ENCODE results near the gene NODAL.

The NODAL gene

DNA sequence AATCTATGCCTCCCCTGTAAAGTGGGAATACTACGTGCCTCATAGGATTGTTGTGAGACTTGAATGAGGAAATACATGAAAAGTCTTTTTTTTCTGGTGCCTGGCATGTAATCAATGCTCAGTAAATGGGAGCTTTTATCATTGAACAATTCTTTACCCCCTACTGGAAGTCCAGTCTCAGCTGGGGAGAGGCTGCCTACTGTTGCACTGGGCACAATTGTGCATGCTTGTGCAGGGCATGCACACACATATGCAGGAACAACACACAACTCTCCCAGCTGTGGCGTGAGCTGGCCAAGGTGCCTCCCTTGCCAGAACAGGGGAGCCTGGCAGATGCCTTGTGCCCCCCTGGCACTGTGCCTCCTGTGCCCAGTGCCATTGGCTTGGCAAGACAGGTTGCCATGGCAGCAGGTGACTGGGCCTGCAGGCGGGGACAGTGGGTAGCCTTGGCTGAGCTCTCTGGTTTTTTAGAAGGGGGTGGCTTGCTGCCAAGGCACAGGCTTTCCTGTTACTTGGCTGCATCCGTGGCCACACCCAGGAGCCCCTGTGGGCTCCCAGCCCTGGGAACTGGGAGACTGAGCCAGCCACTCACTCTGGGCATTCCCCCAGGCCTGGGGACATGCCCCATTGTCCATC lies 21.0 kb upstream of the NODAL start:
- DNase-seq (ENCODE audit: low read depth in 2 of 2), result no peak

DNA sequence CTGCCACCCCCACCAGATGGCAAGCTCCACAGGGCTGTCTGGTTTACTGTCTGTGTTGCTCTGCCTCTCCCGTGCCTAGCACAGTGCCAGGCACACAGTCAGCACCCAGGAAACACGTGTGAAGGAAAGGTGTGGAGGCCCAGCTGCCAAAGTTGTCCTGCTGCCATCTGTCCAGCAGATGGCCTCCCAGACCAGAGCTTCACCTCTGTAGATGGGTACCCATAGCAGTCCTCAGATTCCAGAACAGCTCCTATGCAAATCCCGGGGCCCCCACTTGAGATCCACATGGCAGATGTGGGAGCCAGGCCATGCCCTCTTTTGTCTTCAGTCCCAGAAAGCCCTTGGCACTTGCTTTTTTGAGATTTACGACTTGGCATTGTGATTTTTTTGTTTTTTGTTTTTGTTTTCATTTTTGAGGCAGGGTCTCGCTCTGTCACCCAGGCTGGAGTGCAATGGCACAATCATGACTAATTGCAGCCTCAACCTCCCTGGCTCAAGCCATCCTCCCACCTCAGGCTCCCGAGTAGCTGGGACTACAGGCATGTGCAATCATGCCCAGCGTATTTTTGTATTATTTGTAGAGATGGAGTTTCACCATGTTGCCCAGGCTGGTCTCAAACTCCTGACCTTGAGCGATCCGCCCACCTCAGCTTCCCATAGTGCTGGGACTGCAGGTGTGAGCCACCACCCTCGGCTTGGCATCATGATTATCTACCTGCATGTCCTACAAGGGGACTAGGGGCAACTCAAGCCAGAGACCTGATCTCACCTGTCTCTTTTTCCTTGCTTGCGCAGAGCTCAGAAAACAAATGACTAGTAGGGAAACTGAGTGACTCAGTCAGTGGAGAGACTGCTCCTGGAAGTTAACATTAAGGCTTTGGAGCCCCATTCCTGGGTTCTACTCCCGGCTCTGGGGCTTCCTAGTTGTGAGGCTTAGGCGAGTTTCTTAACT lies 20.2 kb upstream of the NODAL start:
- DNase-seq (ENCODE audit: low read depth in 2 of 2), result no peak

DNA sequence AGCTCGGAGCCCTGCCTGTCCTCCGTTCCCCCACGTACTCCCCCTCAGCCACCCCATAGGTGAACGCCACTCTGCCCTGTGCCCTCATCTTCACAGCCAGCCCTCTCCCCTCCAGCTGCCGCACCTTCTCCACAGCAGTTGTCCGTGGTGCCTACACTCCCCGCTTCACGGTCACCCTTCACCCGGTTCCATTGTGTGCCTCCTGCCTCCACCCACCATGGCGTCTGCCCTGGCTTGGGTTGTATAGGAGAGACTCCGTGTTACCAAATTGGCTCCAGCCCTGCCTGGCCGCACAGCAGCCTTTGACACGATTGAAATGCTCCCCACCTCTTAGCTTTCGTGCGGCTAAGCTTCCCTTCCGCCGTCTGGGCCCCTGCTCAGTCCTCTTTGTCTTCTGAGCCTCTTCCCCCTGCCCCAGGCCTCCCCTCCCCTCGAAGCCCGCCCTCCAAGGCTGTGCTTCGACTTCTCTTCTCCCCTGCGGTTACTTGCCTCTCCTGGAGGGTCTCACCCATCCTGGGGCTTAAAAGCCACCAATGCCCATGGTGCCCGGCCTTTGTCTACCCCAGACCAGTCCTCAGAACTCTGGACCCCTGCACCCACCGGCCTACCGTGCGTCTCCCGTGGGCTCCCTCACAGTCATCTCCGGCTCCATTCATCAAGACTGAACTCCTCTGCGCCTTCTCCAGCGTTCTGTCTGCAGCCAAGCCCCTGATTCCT lies 18.5 kb upstream of the NODAL start:
- DNase-seq (ENCODE audit: low read depth in 2 of 2), result no peak

DNA sequence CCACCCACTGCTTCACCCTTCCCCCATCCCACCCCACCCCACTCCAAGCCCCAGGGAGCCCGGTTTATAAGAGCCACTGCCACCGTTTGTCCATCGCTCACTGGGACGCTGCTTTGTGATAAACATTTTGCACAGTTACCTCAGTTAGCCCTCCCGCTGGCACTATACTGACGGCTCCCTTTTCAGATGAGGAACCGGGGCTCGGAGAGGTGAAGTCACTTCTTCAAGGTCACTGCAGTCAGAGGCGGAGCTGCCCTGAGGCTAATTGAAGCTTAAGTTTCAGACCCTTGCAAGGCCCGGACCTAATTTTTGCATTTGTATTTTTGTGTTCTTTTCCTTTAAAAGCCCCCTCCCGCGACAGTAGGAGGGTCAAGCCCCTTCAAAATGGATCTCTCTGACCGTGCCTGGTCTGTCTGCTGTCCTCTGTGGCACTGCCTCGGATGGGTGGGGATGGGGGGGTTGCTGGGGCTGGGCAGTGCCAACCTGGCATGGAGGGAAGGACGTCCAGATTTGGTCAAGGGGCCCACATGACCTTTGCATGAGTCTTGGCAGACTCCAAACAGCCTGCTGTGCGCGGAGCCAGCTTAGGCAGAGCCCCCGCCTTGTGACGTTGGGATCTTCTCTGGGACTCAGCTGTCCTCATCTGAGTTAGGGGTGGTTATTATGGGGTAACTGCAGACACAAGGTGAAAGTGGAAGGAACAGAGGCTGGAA lies 17.7 kb upstream of the NODAL start:
- DNase-seq (ENCODE audit: low read depth in 2 of 2), result no peak

DNA sequence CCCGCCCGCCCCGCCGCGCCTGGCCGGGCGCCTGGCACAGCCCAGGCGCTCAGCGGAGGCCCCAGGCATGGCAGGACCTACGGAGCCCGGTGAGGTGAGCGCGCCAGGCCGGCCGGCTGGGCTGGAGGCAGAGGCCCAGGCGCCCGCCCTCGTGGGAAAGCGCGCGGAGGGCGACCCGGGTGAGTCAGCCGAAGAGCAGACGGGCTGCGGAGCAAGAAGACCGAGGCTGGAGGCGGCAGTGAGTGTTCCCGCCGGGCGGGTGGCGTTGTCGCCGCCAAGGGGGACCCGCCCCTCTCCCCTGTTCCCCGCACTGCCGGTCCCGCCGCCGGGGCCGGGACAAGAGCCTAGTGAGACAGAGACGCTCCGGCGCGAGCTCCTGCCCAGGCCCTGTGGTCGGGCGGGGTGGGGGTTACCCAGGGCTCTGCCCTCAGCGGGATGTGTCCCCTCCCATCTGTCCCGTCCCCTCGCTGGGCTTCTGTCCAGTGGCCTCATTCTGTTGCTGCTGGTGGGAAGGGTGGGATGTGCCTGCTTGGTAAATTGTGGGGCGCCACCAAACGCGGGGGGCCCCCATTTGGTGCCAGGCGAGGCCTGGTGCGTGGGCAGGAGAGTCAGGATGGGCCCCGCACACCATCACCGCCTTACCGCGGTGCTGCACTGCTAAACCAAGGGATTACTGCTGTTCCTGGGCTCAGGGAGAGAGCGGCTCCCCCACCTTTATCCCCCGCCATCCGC lies 17.0 kb upstream of the NODAL start:
- peak in 1 of 2 donors; percentile 44 for DNase-seq (ENCODE audit: low read depth in 2 of 2)

DNA sequence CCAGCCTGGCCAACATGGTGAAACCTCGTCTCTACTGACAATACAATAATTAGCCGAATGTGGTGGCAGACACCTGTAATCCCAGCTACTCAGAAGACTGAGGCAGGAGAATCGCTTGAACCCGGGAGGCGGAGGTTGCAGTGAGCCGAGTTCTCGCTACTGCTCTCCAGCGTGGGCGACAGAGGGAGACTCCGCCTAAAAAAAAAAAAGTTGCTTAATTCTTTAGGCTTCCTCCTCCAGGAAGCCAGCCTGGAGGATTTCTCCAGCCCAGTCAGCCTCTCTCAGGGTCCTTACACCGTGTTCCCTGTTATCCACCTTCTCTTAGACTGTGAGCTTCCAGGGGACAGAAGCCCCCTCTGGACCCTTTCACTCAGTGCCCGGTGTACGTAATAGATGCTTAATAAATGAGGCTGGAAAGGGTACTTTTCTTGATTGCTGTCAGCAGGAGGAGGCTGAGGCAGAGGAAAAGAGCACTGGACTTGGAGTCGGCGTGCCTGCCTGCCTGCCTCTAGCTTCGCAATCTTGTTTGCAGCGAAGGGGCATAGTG lies 16.4 kb upstream of the NODAL start:
- DNase-seq (ENCODE audit: low read depth in 2 of 2), result no peak

DNA sequence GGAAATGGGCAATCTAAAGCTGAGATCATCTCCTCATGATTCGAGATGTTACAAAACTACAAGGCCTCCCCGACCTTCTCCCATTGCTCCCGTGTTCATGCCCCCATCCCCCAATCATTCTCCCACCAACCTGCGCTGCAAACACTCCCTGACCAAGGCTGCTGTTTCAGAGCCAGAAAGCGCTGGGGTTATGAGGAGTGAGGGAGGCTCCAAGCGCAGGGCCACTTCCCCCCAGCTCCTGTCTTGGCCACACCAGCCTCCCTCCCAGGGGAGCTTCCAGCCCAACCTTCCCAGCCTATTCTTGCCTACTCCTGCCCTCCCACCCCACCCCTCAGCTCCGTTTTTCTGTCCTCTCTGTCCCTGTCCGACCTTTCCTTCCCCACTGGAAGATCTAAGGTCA lies 14.7 kb upstream of the NODAL start:
- DNase-seq (ENCODE audit: low read depth in 2 of 2), result no peak

DNA sequence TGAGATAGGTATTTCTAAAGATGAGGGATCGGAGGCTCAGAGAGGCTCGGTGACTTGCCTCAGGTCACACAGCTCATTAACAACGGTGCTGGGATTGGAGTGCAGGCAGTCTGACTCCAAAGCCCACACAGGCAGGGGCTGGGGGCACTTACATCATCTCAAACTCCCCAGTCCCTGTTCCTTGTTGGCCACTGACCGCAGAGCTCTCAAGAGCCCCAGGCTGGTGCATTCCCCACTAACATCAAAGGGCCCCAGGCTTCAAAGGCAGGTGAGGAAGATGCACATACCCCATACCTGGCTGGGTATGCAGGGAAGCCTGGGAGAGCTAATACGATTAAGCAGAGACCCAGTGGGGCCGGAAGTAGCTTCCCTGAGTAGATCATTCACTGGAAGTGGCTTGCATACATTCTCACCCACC lies 13.7 kb upstream of the NODAL start:
- no peak for DNase-seq (ENCODE audit: low read depth in 2 of 2)

- DNase-seq (ENCODE audit: low read depth in 2 of 2), result no peak
Measured at GRCh38 chr10:70448236-70448635, 6.8 kb upstream of the NODAL start.

GRCh38 chr10:70445718-70446657 lies 4.5 kb upstream of the NODAL start:
- DNase-seq (ENCODE audit: low read depth in 2 of 2), result no peak

- no peak for DNase-seq (ENCODE audit: low read depth in 2 of 2)
Measured at GRCh38 chr10:70444744-70445143, 3.3 kb upstream of the NODAL start.

DNA sequence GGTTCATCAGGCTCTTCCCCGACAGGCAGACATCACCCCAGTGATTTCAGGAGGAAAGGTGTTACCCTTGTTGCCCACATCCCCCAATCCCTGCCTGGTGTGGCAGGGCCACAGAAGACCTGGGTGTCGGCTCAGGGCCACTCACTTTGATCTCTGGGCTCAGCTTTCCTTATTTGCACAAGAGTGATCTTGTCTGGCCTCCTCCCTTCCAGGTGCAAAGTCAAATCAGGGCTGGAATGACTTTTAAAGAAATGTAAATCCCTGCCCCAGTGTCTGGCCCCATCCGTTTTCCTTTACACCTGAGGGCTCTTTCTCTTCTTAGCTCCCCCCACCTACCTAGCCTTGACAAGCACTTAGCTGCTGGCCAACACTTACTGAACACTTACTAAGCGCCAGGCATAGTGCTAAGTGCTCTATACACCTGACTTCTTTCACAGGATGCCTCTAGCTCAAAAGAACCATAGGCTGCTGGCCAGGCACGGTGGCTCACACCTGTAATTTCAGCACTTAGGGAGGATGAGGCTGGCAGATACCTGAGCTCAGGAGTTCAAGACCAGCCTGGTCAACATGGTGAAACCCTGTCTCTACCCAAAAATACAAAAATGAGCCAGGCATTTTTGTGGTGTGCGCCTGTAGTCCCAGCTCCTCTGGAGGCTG lies 979 bp upstream of the NODAL start:
- no peak for DNase-seq (ENCODE audit: low read depth in 2 of 2)

- DNase-seq (ENCODE audit: low read depth in 2 of 2), result no peak
Measured at GRCh38 chr10:70441895-70442309, 421 bp upstream of the NODAL start.

GRCh38 chr10:70440296-70441160 lies 953 bp downstream of the NODAL start:
- DNase-seq (ENCODE audit: low read depth in 2 of 2), result no peak

- no peak for DNase-seq (ENCODE audit: low read depth in 2 of 2)
Measured at GRCh38 chr10:70437721-70438120, 3.8 kb downstream of the NODAL start.

GRCh38 chr10:70435241-70436085 lies 6.0 kb downstream of the NODAL start:
- no peak for DNase-seq (ENCODE audit: low read depth in 2 of 2)

DNA sequence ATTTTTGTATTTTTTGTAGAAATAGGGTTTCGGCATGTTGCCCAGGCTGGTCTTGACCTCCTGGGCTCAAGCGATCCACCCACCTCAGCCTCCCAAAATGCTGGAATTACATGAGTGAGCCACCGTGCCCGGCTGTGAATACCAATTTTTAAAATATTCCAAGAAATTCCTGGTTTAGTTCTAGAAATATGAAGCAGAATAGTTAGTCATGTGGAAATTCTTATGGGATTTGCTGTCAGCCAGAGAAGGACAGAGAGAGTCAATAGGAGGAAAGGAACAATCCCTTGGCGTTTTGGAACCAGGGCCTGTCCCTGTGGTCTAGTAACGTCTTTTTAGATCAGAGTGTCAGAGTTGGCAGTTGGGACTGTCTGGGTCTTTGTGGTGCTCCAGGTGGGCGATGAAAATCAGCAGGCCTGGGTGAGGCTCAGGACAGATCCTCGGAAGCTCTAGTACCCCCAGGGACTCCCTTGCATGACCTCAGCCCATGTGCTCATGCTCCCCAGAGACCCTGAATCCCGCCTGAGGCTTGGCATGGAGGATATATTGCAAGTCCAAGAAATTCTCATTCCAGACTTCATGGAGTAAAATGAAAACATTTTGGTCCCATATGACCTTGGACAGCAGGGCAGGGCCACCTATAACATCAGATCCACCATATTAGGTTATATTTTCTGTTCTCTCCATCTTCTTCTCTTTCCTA lies 7.8 kb downstream of the NODAL start:
- DNase-seq (ENCODE audit: low read depth in 2 of 2), result no peak
